ENCODE data around the gene FBXO38. TPM values are rescaled to one million over a fixed set of nuclear protein-coding genes. Genes with fewer than 3 reads are reported as not detected.

FBXO38 gene
- total RNA-seq, 2 donors from 2014 or later: 38.2 to 45.1 TPM

DNA sequence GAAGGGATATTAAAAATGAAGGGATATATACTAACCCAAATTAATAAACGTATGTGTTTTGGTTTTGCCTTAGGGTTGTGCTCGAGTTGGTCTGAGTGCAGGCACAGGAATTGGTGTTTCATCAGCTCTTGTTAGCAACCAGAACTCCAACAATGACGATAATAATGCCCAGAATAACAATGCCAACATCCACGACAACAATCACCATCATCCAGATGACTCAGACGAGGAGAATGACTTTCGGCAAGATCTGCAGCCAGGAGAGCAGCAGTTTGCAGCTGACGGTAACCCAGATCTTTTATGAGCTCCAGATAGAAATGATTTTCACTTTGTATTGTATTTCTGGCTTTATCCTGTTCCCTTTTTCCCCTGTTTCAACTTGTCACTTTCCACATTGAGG is 33.2 kb downstream of the FBXO38 start:
- TF ChIP-seq, protein P1, sequence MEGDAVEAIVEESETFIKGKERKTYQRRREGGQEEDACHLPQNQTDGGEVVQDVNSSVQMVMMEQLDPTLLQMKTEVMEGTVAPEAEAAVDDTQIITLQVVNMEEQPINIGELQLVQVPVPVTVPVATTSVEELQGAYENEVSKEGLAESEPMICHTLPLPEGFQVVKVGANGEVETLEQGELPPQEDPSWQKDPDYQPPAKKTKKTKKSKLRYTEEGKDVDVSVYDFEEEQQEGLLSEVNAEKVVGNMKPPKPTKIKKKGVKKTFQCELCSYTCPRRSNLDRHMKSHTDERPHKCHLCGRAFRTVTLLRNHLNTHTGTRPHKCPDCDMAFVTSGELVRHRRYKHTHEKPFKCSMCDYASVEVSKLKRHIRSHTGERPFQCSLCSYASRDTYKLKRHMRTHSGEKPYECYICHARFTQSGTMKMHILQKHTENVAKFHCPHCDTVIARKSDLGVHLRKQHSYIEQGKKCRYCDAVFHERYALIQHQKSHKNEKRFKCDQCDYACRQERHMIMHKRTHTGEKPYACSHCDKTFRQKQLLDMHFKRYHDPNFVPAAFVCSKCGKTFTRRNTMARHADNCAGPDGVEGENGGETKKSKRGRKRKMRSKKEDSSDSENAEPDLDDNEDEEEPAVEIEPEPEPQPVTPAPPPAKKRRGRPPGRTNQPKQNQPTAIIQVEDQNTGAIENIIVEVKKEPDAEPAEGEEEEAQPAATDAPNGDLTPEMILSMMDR (IDR thresholded peaks at IDR 0.05): no peak
- intact Hi-C loops (cut with DNase I): no loop called here
- Histone ChIP-seq H3K9ac (ENCODE audit: low read depth in 2 of 2, low read length in 2 of 2) (no peak overlapping the region), H3K36me3 (peaks cover 3% of the 10 kb centered on the region), H3K4me1 (no peaks in the 10 kb centered on the region), H3K27me3 (no peaks in the 10 kb centered on the region), H3K27ac (no peak overlapping the region), H3K4me3 (no peak overlapping the region), H3K9me3 (no peaks in the 10 kb centered on the region)
- no peak for DNase-seq

DNA sequence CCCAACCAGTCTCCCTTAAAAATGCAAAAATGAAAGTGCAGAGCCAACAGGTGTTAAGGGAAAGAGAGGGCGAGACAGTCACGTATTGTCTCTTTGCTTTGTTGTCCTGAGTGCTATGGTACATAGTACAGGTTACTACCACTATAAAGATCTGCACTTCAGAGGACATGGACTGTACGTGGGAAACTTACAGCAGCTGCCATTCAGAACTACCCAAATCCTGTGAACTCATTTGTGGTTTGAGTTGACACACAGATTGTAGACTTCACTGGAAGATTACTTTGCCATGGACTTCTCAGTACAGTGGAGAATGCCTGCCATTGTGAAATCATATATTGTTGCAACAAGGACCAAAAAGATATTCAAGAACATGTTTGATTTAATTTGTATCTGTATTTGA is 34.8 kb downstream of the FBXO38 start:
- DNase-seq: no peak
- Histone ChIP-seq H3K4me1 (no peaks in the 10 kb centered on the region), H3K27me3 (no peaks in the 10 kb centered on the region), H3K27ac (no peak overlapping the region), H3K9me3 (no peaks in the 10 kb centered on the region), H3K36me3 (peaks cover 7% of the 10 kb centered on the region), H3K9ac (ENCODE audit: low read depth in 2 of 2, low read length in 2 of 2) (no peak overlapping the region), H3K4me3 (no peak overlapping the region)
- intact Hi-C loops (cut with DNase I): no loop called here
- TF ChIP-seq, protein P1 (IDR thresholded peaks at IDR 0.05): no peak

DNA sequence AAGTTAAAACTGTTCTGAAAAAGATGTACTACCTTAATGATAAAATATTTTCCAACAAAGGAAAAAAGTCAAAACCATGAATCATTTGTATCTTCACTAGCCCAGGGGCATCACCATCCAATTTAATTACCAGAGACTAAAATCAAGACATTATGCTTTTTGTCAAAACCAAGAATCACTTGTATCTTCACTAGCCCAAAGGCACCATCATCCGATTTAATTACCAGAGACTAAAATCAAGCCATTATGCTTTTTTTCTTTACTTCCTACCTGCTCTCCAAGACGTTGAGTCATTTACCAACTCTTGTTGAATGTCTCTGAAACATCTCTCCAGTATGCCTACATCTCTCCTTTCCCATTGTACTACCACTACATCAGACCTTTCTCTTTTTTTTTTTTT is 37.9 kb downstream of the FBXO38 start:
- no peak for DNase-seq
- Histone ChIP-seq H3K27ac (no peak overlapping the region), H3K36me3 (peaks cover 10% of the 10 kb centered on the region), H3K9ac (ENCODE audit: low read depth in 2 of 2, low read length in 2 of 2) (no peak overlapping the region), H3K4me1 (no peaks in the 10 kb centered on the region), H3K27me3 (no peaks in the 10 kb centered on the region), H3K4me3 (no peak overlapping the region), H3K9me3 (no peaks in the 10 kb centered on the region)
- TF ChIP-seq, protein P1 (IDR thresholded peaks at IDR 0.05): no peak
- intact Hi-C loops (cut with DNase I): no loop called here

DNA sequence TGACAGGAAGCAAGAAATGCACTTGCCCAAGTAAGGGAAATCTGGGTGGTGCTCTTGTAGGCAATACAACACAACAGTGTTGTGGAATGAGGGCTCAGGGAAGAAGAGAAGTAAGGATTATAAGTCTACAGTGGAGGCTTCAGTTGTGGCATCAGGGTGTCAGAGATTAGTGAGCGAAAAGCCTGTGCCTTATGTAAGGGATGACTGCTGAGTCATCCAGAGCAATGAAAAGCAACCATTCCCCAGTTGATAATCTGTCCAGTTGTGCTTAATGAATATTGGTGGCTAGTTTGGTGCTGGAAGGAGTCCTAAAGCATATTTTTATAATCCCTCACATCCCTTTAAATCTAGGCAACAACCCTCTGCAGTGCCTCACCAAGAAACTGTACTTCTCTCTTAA is 42.0 kb downstream of the FBXO38 start:
- Histone ChIP-seq H3K36me3 (peaks cover 10% of the 10 kb centered on the region), H3K27ac (no peak overlapping the region), H3K4me3 (no peak overlapping the region), H3K9ac (ENCODE audit: low read depth in 2 of 2, low read length in 2 of 2) (no peak overlapping the region), H3K4me1 (no peaks in the 10 kb centered on the region), H3K27me3 (no peaks in the 10 kb centered on the region), H3K9me3 (no peaks in the 10 kb centered on the region)
- no peak for DNase-seq
- intact Hi-C loops (cut with DNase I): no loop called here
- TF ChIP-seq, protein P1 (IDR thresholded peaks at IDR 0.05): no peak

DNA sequence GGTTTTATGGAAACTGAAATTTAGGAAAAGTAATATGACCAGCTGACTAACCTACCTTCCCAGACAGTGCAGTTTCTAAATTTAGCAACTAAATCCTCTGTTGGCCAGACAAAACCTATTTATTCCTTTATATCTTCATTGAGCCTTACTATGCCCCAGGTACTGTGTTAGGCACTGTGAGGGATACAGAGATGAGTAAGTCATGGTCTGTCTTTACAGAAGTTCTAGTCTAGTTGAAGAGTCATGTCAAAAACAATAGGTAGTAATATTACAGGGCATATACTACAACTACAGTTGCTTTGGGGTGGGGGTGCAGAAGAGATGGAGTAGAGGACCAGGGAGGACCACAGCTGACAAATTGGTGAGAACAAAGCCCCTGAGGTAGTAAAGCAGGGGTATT is 42.8 kb downstream of the FBXO38 start:
- Histone ChIP-seq H3K27ac (no peak overlapping the region), H3K9me3 (no peaks in the 10 kb centered on the region), H3K9ac (ENCODE audit: low read depth in 2 of 2, low read length in 2 of 2) (no peak overlapping the region), H3K4me1 (no peaks in the 10 kb centered on the region), H3K4me3 (no peak overlapping the region), H3K27me3 (no peaks in the 10 kb centered on the region), H3K36me3 (peaks cover 10% of the 10 kb centered on the region)
- intact Hi-C loops (cut with DNase I): no loop called here
- DNase-seq: no peak
- TF ChIP-seq, protein P1 (IDR thresholded peaks at IDR 0.05): no peak

Measured in colonic mucosa (tissue), 4 donors.